Esophagus mucosa (tissue), 1 donor: Measurements from ENCODE around the gene MRPL49. TPM values are rescaled to one million over a fixed set of nuclear protein-coding genes. Genes with fewer than 3 reads are reported as not detected.
"Not testable (repeated sequence)": the region's sequence is repeated elsewhere in the genome, so short reads cannot be mapped to it uniquely, and the experiment has no call there.

Source experiments
- ATAC-seq: fragments of 200-7000 bp; cut with Tn5 transposase; one replicate; pipeline ENCODE4 v1.9.1; 2020
- total RNA-seq: library from RNA; stranded (reverse); gene quantifications from one replicate; pipeline ENCODE4 v1.2.4, GENCODE V29; 2023
- donor health status: DM: yes; HTN: yes; CAD: no.

The MRPL49 gene
- total RNA-seq, 1 donor from 2014 or later: 63.9 TPM

GRCh38 chr11:65169164-65169641, 47.1 kb downstream of the MRPL49 start:
- ATAC-seq: no peak

GRCh38 chr11:65170058-65170534, 48.0 kb downstream of the MRPL49 start, which contains the start of gene SPDYC:
TSS of gene SPDYC (plus strand) at chr11:65170233. CDS start at chr11:65171358, 1,125 bp downstream.
- ATAC-seq: peak; percentile 30

- ATAC-seq: no peak
Measured at GRCh38 chr11:65172600-65172999, 50.5 kb downstream of the MRPL49 start.

- not testable (repeated sequence) for ATAC-seq
Measured at GRCh38 chr11:65174571-65175010, 52.5 kb downstream of the MRPL49 start.

Other genes starting within 250 kb of the MRPL49 start
- gene EHD1, start 243.7 kb upstream of the MRPL49 start, total RNA-seq: 25.6 TPM
- gene ATG2A, start 205.1 kb upstream of the MRPL49 start, total RNA-seq: 10.7 TPM
- gene PPP2R5B, start 197.6 kb upstream of the MRPL49 start, total RNA-seq: 7.0 TPM
- gene GPHA2, start 186.4 kb upstream of the MRPL49 start, total RNA-seq: not detected
- not detected for gene MAJIN, start 150.2 kb upstream of the MRPL49 start, total RNA-seq
- not detected for gene BATF2, start 125.3 kb upstream of the MRPL49 start, total RNA-seq
- gene ARL2, start 108.2 kb upstream of the MRPL49 start, total RNA-seq: 43.9 TPM
- 12.2 TPM for gene SNX15, start 94.9 kb upstream of the MRPL49 start, total RNA-seq
- 11.3 TPM for gene SAC3D1, start 81.1 kb upstream of the MRPL49 start, total RNA-seq
- gene NAALADL1, start 63.8 kb upstream of the MRPL49 start, total RNA-seq: 2.7 TPM
- gene CDCA5, start 38.3 kb upstream of the MRPL49 start, total RNA-seq: 14.1 TPM
- 25.7 TPM for gene ZFPL1, start 38.1 kb upstream of the MRPL49 start, total RNA-seq
- 76.4 TPM for gene VPS51, start 26.1 kb upstream of the MRPL49 start, total RNA-seq
- 53.2 TPM for gene TM7SF2, start 10.4 kb upstream of the MRPL49 start, total RNA-seq
- gene ZNHIT2, start 4.6 kb upstream of the MRPL49 start, total RNA-seq: 9.4 TPM
- gene FAU, start 187 bp upstream of the MRPL49 start, total RNA-seq: 758 TPM
- 28.1 TPM for gene SYVN1, start 12.2 kb downstream of the MRPL49 start, total RNA-seq
- not detected for gene SPDYC, start 47.9 kb downstream of the MRPL49 start, total RNA-seq
- 510 TPM for gene CAPN1, start 59.6 kb downstream of the MRPL49 start, total RNA-seq
- 11.2 TPM for gene POLA2, start 139.6 kb downstream of the MRPL49 start, total RNA-seq
- 0.92 TPM for gene CDC42EP2, start 192.5 kb downstream of the MRPL49 start, total RNA-seq
- gene DPF2, start 211.5 kb downstream of the MRPL49 start, total RNA-seq: 30.4 TPM
- 0.16 TPM for gene TIGD3, start 232.4 kb downstream of the MRPL49 start, total RNA-seq